ENCODE measurements around the gene CWF19L2.

The CWF19L2 gene

DNA sequence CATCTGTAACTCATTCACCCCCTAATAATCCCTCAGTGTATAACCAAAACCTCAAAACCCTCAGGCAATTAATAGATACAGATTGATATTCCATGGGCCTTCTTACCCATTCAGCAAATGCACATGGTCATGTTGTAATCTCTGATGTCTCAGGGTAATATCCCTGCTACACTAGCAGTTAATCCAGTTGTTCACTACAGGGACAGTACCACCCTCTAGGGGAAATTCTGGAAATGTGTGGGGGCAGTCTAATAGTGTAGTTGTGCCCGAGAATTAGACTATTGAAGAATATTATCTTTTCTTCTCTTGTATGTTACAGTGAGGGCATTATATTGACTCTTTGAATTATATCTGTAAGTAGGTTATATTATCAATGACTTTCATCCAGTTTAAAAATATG is 175.4 kb downstream of the CWF19L2 start:
- DNase-seq, result no peak
